Esophagus (tissue), 2 donors: ENCODE data around the gene SHE. TPM values are rescaled to one million over a fixed set of nuclear protein-coding genes. Genes with fewer than 3 reads are reported as not detected.

ENCODE experiments used
- H3K27ac ChIP-seq, 2 donors: one replicate each; pipeline ENCODE4 v1.5.1; 2013; ENCODE audit warnings: low read depth in 2 of 2, mild to moderate bottlenecking in 2 of 2, inconsistent platforms in 1 of 2, low read length in 1 of 2, moderate library complexity in 1 of 2
- H3K27me3 ChIP-seq, 2 donors: one replicate each; pipeline ENCODE4 v1.6.1; 2013; ENCODE audit warnings: low read length in 2 of 2, control low read depth in 1 of 2, mild to moderate bottlenecking in 1 of 2; ENCODE audit not compliant: insufficient read depth in 2 of 2, control insufficient read depth in 1 of 2
- H3K36me3 ChIP-seq, 2 donors: one replicate each; pipeline ENCODE4 v1.6.1; 2013; ENCODE audit warnings: low read length in 1 of 2; ENCODE audit not compliant: control insufficient read depth in 2 of 2, insufficient read depth in 2 of 2
- H3K4me1 ChIP-seq, 2 donors: one replicate each; pipeline ENCODE4 v1.6.1; 2013; ENCODE audit warnings: low read length in 1 of 2; ENCODE audit not compliant: control insufficient read depth in 2 of 2, insufficient read depth in 2 of 2
- H3K4me3 ChIP-seq, 2 donors: one replicate each; pipeline ENCODE4 v1.5.1; 2013; ENCODE audit warnings: low read length in 2 of 2, mild to moderate bottlenecking in 2 of 2, low read depth in 1 of 2, moderate library complexity in 1 of 2
- H3K9me3 ChIP-seq, 2 donors: one replicate each; pipeline ENCODE4 v1.6.1; 2013; ENCODE audit warnings: mild to moderate bottlenecking in 2 of 2, low read depth in 1 of 2, low read length in 1 of 2, moderate library complexity in 1 of 2; ENCODE audit not compliant: control insufficient read depth in 2 of 2, insufficient read depth in 1 of 2
- WGBS, 2 donors: extraction: QIAGEN DNeasy Blood & Tissue Kit; methylation state at CpG; one replicate each; pipeline ENCODE4 v1.1.7; 2013; 5-methylcytosine and 5-hydroxymethylcytosine counted together
- polyA plus RNA-seq, 2 donors: library from polyadenylated mRNA; stranded (reverse); fragments of 200-250 nt; gene quantifications; one replicate each; pipeline ENCODE4 v1.2.3, GENCODE V29; 2013
- donor health status: healthy with polysubstance abuse.
- donor health status: Bipolar disorder and iron deficiency.

The SHE gene
- polyA plus RNA-seq, 2 donors = 1.5 to 2.1 TPM

- H3K9me3 ChIP-seq = no peaks in the 10 kb centered on the region
- peaks cover 0 to 6% of the 10 kb centered on the region in 2 donors for H3K36me3 ChIP-seq
- H3K4me1 ChIP-seq = peaks cover 5 to 6% of the 10 kb centered on the region in 2 donors
- peak overlapping the region in 1 of 2 donors; percentile 46 for H3K27ac ChIP-seq
- H3K27me3 ChIP-seq = no peaks in the 10 kb centered on the region
- 63 to 67% methylated on average over 8 of the region's 8 CpGs for WGBS, 2 donors
- no peak overlapping the region for H3K4me3 ChIP-seq
Measured at GRCh38 chr1:154443274-154444013, 58.8 kb downstream of the SHE start.

DNA sequence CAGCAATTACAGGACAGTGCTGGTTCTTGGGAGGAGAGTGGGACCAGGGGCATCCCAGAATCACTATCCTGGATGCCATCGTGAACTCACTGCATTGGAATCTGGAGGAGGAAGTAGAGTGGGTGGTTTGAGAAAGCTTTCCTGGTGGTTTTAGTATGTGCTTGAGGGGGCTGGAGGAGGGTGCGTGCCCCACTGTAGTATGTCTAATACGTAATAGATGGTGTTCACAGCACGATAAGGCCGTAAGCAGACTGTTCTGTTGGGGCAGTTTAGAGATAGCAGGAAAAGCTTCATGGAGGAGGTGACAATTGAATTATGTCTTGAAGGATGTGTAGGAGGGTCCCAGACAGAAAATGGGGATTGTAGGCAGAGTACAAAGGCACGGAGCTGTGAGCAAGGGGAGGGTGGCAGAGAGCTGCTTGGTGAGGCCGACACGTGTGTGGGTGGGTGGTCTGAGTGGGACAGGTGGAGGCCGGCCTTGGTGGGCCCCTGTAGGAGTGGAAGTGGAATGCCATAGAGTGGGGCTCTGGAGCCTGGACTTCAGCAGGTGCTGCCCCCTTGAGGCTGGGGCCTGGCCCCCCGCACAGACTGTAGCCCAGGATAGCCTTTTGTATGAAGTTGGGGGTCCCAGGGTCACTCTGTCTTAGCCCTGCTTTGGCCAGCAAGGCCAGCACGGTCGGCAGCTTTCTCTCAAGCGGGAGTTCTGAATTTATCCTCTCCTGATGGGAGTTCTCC, 60.0 kb downstream of the SHE start:
- Histone ChIP-seq H3K4me3 (no peak overlapping the region), H3K9me3 (no peaks in the 10 kb centered on the region), H3K27me3 (no peaks in the 10 kb centered on the region), H3K4me1 (peaks cover 5 to 6% of the 10 kb centered on the region in 2 donors), H3K27ac (peak overlapping the region in 1 of 2 donors; percentile 52), H3K36me3 (no peaks in the 10 kb centered on the region)
- WGBS, 2 donors = 83 to 88% methylated on average over 13 of the region's 13 CpGs

- Histone ChIP-seq H3K27ac (peak overlapping the region in 1 of 2 donors; percentile 24), H3K36me3 (no peaks in the 10 kb centered on the region), H3K9me3 (no peaks in the 10 kb centered on the region), H3K4me3 (no peak overlapping the region), H3K27me3 (no peaks in the 10 kb centered on the region), H3K4me1 (peaks cover 5 to 7% of the 10 kb centered on the region in 2 donors)
- WGBS, 2 donors = 82 to 85% methylated on average over 8 of the region's 8 CpGs
Measured at GRCh38 chr1:154441241-154441888, 60.8 kb downstream of the SHE start.

DNA sequence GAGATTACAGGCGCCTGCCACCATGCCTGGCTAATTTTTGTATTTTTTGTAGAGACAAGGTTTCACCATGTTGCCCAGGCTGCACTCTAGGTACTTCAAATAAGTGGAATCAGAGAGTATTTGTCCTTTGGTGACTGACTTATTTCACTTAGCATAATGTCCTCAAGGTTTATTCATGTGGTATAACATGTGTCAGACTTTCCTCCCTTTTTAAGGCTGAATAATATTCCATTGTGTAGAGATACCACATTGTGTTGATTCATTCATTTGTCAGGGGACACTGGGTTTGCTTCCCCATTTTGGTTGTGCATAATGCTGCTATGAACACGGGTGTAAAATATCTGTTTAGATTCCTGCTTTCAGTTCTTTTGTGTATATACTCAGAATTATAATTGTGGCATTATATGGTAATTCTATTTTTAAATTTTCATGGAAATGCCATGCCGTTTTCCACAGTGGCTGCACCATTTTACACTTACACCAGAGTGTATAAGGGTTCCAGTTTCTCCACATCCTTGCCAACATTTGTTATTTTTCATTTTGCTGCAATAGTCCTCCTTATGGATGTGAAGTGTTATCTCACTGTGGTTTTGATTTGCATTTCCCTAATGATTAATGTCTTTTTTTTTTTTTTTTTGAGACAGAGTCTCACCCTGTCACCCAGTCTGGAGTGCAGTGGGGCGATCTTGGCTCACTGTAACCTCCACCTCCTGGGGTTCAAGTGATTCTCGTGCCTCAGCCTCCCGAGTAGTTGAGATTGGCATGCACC, 62.0 kb downstream of the SHE start:
- Histone ChIP-seq H3K36me3 (peaks cover 0 to 5% of the 10 kb centered on the region in 2 donors), H3K4me3 (no peak overlapping the region), H3K9me3 (no peaks in the 10 kb centered on the region), H3K27ac (peak overlapping the region in 1 of 2 donors; percentile 5), H3K4me1 (peaks cover 5 to 11% of the 10 kb centered on the region in 2 donors), H3K27me3 (no peaks in the 10 kb centered on the region)
- WGBS, 2 donors = 80 to 82% methylated on average over 6 of the region's 6 CpGs

DNA sequence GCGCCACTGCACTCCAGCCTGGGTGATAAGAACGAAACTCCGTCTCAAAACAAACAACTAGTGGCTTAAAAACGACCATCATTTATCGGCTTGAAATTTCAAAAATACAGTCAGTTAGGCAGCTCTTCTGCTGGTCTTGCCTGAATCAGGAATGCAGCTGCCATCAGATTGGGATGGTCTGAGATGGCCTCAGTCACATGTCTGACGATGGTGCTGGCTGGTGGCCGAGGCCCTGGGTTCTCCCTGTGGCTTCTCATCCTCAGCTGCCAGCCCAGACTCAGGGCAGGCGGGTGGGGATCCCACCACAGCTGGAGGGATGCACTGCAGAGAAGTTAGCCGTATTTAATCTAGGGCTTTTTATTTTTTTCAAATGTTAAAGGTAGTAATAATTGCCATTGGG, 65.8 kb downstream of the SHE start:
- no peaks in the 10 kb centered on the region for H3K9me3 ChIP-seq
- peaks cover 0 to 5% of the 10 kb centered on the region in 2 donors for H3K36me3 ChIP-seq
- H3K4me1 ChIP-seq = peaks cover 6 to 21% of the 10 kb centered on the region in 2 donors
- H3K4me3 ChIP-seq = no peak overlapping the region
- 64% methylated on average over 9 of the region's 9 CpGs for WGBS, 2 donors
- H3K27me3 ChIP-seq = no peaks in the 10 kb centered on the region
- H3K27ac ChIP-seq = peak overlapping the region in 1 of 2 donors; percentile 77

GRCh38 chr1:154435599-154436200, 66.5 kb downstream of the SHE start:
- no peak overlapping the region for H3K4me3 ChIP-seq
- WGBS, 2 donors = 82 to 85% methylated on average over 15 of the region's 15 CpGs
- peaks cover 0 to 5% of the 10 kb centered on the region in 2 donors for H3K36me3 ChIP-seq
- H3K9me3 ChIP-seq = no peaks in the 10 kb centered on the region
- peak overlapping the region; percentile 35 to 81 for H3K27ac ChIP-seq
- no peaks in the 10 kb centered on the region for H3K27me3 ChIP-seq
- H3K4me1 ChIP-seq = peaks cover 6 to 20% of the 10 kb centered on the region in 2 donors

- peak overlapping the region; percentile 80 to 81 for H3K27ac ChIP-seq
- WGBS, 2 donors = 28 to 38% methylated on average over 18 of the region's 18 CpGs
- H3K27me3 ChIP-seq = no peaks in the 10 kb centered on the region
- no peak overlapping the region for H3K4me3 ChIP-seq
- peaks cover 0 to 7% of the 10 kb centered on the region in 2 donors for H3K36me3 ChIP-seq
- peaks cover 9 to 18% of the 10 kb centered on the region in 2 donors for H3K4me1 ChIP-seq
- no peaks in the 10 kb centered on the region for H3K9me3 ChIP-seq
Measured at GRCh38 chr1:154434346-154435085, 67.7 kb downstream of the SHE start.

GRCh38 chr1:154433161-154433764, 68.9 kb downstream of the SHE start:
- WGBS, 2 donors = 41 to 63% methylated on average over 9 of the region's 9 CpGs
- H3K36me3 ChIP-seq = peaks cover 0 to 7% of the 10 kb centered on the region in 2 donors
- no peaks in the 10 kb centered on the region for H3K9me3 ChIP-seq
- H3K4me1 ChIP-seq = peaks cover 11 to 22% of the 10 kb centered on the region in 2 donors
- no peaks in the 10 kb centered on the region for H3K27me3 ChIP-seq
- H3K4me3 ChIP-seq = no peak overlapping the region
- H3K27ac ChIP-seq = peak overlapping the region; percentile 63 to 86
